SK-N-SH (cell line): Measurements from ENCODE around the gene RGS9. TPM values are rescaled to one million over a fixed set of nuclear protein-coding genes. Genes with fewer than 3 reads are reported as not detected.

ENCODE experiments used
- CTCF ChIA-PET: fragments of 300-600, 350-600 bp; formaldehyde crosslinking; extraction: SDS; loops from one replicate; lab custom pipeline; 2021; lab: Yijun Ruan, JAX
- POLR2A ChIA-PET: fragments of 350-600 bp; sonication (Branson Sonifier 250); formaldehyde crosslinking; extraction: SDS; loops from one replicate; lab custom pipeline; 2020; ENCODE audit warnings: antibody characterized with exemption, inconsistent platforms; lab: Yijun Ruan, JAX
- DNase-seq: peaks from one replicate; pipeline ENCODE4 v3.0.0; 2012
- H2AFZ ChIP-seq: fragments of 200-600 bp; sonication (generic); 2 replicates; pipeline ENCODE4 v1.8.1; 2016; ENCODE audit warnings: antibody characterized with exemption, mild to moderate bottlenecking, low read depth
- H3F3A ChIP-seq: fragments of 200-600 bp; sonication (generic); replicated peaks from 2 replicates; pipeline ENCODE3; 2016; ENCODE audit warnings: antibody characterized with exemption, mild to moderate bottlenecking; ENCODE audit not compliant: insufficient read depth
- H3K27ac ChIP-seq, 2 experiments: fragments of 200-500 bp in 1 of 2; fragments of 200-600 bp in 1 of 2; sonication (Bioruptor generic) in 1 of 2; sonication (generic), shearing (Covaris generic) in 1 of 2; 2 replicates each; pipeline versions ENCODE4 v1.5.1 to v1.6.1; 2014 to 2016; ENCODE audit warnings: low read depth in 2 of 2, inconsistent platforms in 1 of 2, low read length in 1 of 2, mild to moderate bottlenecking in 1 of 2, mixed read lengths in 1 of 2
- H3K27me3 ChIP-seq: fragments of 200-600 bp; sonication (generic), shearing (Covaris generic); 2 replicates; pipeline ENCODE4 v1.6.1; 2016; ENCODE audit warnings: mixed run types; ENCODE audit not compliant: insufficient read depth
- H3K36me3 ChIP-seq, 2 experiments: fragments of 200-500 bp in 1 of 2; fragments of 200-600 bp in 1 of 2; sonication (Bioruptor generic) in 1 of 2; sonication (generic) in 1 of 2; replicated peaks in 1 of 2; 2 replicates each; pipeline versions ENCODE3 to v1.5.1; 2014 to 2016; ENCODE audit warnings: low read length in 1 of 2, mild to moderate bottlenecking in 1 of 2; ENCODE audit not compliant: insufficient read depth in 2 of 2, control insufficient read depth in 1 of 2
- H3K4me1 ChIP-seq, 2 experiments: fragments of 200-500 bp in 1 of 2; fragments of 200-600 bp in 1 of 2; sonication (Bioruptor generic) in 1 of 2; sonication (generic), shearing (Covaris generic) in 1 of 2; 2 replicates each; pipeline versions ENCODE4 v1.5.1 to v1.6.1; 2014 to 2016; ENCODE audit warnings: low read depth in 1 of 2, low read length in 1 of 2, mixed run types in 1 of 2; ENCODE audit not compliant: insufficient read depth in 2 of 2, control insufficient read depth in 1 of 2
- H3K4me2 ChIP-seq: fragments of 200-600 bp; sonication (generic), shearing (Covaris generic); 2 replicates; pipeline ENCODE4 v1.6.1; 2017; ENCODE audit warnings: mixed run types
- H3K4me3 ChIP-seq, 2 experiments: fragments of 200-500 bp in 1 of 2; fragments of 200-600 bp in 1 of 2; sonication (Bioruptor generic) in 1 of 2; sonication (generic), shearing (Covaris generic) in 1 of 2; 2 replicates each; pipeline versions ENCODE4 v1.5.1 to v1.8.1; 2014 to 2016; ENCODE audit warnings: low read depth in 2 of 2, inconsistent platforms in 1 of 2, low read length in 1 of 2, mild to moderate bottlenecking in 1 of 2, mixed read lengths in 1 of 2, moderate library complexity in 1 of 2
- H3K79me2 ChIP-seq: fragments of 200-600 bp; sonication (generic); 2 replicates; pipeline ENCODE4 v1.8.1; 2017; ENCODE audit warnings: mild to moderate bottlenecking; ENCODE audit not compliant: insufficient read depth
- H3K9ac ChIP-seq: fragments of 200-600 bp; sonication (generic); 2 replicates; pipeline ENCODE4 v1.6.1; 2017; ENCODE audit warnings: mixed run types
- H3K9me2 ChIP-seq: fragments of 200-600 bp; sonication (generic); 2 replicates; pipeline ENCODE4 v1.6.1; 2017; ENCODE audit warnings: mixed run types
- H3K9me3 ChIP-seq: fragments of 200-600 bp; sonication (generic); 2 replicates; pipeline ENCODE4 v1.6.1; 2017; ENCODE audit warnings: mixed run types, mild to moderate bottlenecking, moderate library complexity
- H4K20me1 ChIP-seq: fragments of 200-600 bp; sonication (generic); 2 replicates; pipeline ENCODE4 v1.6.1; 2017; ENCODE audit warnings: mild to moderate bottlenecking, mixed run types; ENCODE audit not compliant: insufficient read depth
- EZH2phosphoT487 ChIP-seq: fragments of 200-600 bp; sonication (generic); IDR thresholded peaks from 2 replicates; pipeline ENCODE4 v1.6.1; 2017; ENCODE audit warnings: low read depth, mixed run types, mild to moderate bottlenecking, antibody characterized with exemption, moderate library complexity, borderline replicate concordance
- FOSL2 ChIP-seq: IDR thresholded peaks from 2 replicates; pipeline ENCODE4 v1.4.0; 2012; ENCODE audit warnings: low read depth, mild to moderate bottlenecking, moderate library complexity, borderline replicate concordance
- FOXJ3 ChIP-seq: sonication (generic); formaldehyde crosslinking; IDR thresholded peaks from 2 replicates; pipeline ENCODE4 v1.5.1; 2020; ENCODE audit warnings: mild to moderate bottlenecking, missing genetic modification reagents
- FOXM1 ChIP-seq: IDR thresholded peaks from 2 replicates; pipeline ENCODE4 v1.4.0; 2012; ENCODE audit warnings: low read depth, mild to moderate bottlenecking
- NFIC ChIP-seq: IDR thresholded peaks from 2 replicates; pipeline ENCODE4 v1.4.0; 2012; ENCODE audit warnings: borderline replicate concordance
- NRF1 ChIP-seq: IDR thresholded peaks from 2 replicates; pipeline ENCODE4 v1.6.1; 2012; ENCODE audit warnings: low read depth, mild to moderate bottlenecking, low read length
- POLR2AphosphoS5 ChIP-seq: IDR thresholded peaks from 2 replicates; pipeline ENCODE4 v1.6.1; 2012; ENCODE audit warnings: low read depth, low read length
- RAD21 ChIP-seq: IDR thresholded peaks from 2 replicates; pipeline ENCODE4 v1.6.1; 2012; ENCODE audit warnings: mild to moderate bottlenecking, low read length
- RCOR1 ChIP-seq: fragments of 150-350 bp; IDR thresholded peaks from 2 replicates; pipeline ENCODE4 v1.6.1; 2017; ENCODE audit warnings: antibody characterized with exemption, low read length
- RXRA ChIP-seq: IDR thresholded peaks from 2 replicates; pipeline ENCODE4 v1.4.0; 2012; ENCODE audit warnings: low read depth, mild to moderate bottlenecking, borderline replicate concordance
- TAF1 ChIP-seq: IDR thresholded peaks from 2 replicates; pipeline ENCODE4 v1.6.1; 2012; ENCODE audit warnings: low read depth, mild to moderate bottlenecking, low read length, moderate library complexity, borderline replicate concordance
- YY1 ChIP-seq: IDR thresholded peaks from 2 replicates; pipeline ENCODE4 v1.4.0; 2012; ENCODE audit warnings: low read depth, mild to moderate bottlenecking
- WGBS: methylation state at CpG from one replicate; pipeline ENCODE4 v1.1.6; 2017; ENCODE audit warnings: low lambda C conversion rate; 5-methylcytosine and 5-hydroxymethylcytosine counted together
- polyA plus RNA-seq, 3 experiments: library from polyadenylated mRNA; depleted of rRNA; stranded (reverse); fragments of >200 nt; gene quantifications; 2 replicates each; pipeline ENCODE4 v1.2.3, GENCODE V29; 2012
- TF ChIP-seq, protein P1 (sequence below): fragments of 150-350 bp; IDR thresholded peaks from 2 replicates; pipeline ENCODE4 v1.6.1; 2016; ENCODE audit warnings: mild to moderate bottlenecking, low read depth, low read length
- TF ChIP-seq, protein P2 (sequence below): fragments of 150-350 bp; IDR thresholded peaks from 2 replicates; pipeline ENCODE4 v1.6.1; 2017; ENCODE audit warnings: antibody characterized with exemption, low read length, low read depth, borderline replicate concordance
- TF ChIP-seq, protein P3 (sequence below): IDR thresholded peaks from 2 replicates; pipeline ENCODE4 v1.4.0; 2012; ENCODE audit warnings: low read depth

RGS9 gene
- polyA plus RNA-seq, 1 of the 3 experiments (the other 2 are of a cell fraction) = 1.4 TPM

DNA sequence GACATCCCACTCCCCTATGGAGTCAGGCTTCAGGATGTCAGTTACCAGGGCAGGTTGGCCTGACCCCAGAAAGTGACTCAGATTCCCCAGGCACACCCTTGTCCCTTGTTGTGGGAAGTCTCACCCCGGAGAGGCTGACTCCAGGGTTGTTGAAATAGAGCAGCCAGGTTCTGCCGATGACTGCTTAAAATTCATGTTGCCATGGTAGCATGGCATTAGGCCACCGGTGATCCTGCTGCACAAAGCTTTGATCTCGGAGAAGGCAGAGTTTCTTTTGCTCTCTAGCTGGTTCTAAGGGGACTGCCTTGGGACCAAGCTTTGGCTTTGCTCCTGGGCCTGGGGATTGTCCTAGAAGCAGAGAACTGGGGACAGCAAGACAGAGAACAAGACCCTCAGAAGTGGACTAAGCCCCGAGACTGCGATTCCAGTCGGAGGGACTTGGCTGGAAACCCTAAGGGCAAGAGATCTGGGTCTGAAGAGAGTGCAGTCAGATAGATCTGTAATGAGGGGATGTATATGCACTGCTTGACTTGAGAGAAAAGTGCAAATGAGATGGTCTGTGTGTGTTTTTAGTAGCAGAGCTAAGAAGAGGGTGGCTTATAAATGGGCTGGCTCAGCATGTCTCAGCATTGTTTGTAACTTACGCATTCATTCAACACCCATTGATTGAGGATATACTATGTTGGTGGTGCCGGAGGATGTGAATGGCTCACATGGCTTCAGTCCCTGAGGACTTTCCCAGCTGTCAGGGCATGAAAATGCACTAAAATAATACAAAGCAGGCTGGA is 106.9 kb downstream of the RGS9 start (continued):
- TF ChIP-seq NFIC = no peak

DNA sequence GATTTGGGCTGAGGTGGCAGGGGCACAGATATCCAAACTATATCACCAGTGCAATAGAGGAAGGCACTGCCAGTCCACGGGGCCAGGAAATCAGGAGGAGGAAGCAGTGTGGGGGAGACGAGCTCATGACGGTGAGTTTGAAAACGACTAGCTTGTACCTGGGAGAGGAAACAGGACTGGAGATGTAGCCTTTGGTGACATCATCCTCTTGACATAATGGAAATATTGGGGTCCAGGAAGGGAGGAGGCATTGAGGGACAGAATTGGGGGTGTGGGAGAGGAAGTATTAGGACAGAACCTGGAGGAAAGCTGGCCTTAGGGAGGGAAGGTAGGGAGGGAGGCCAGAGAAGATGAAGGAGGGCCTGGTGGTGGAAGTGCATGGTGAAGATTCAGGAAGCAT is 109.1 kb downstream of the RGS9 start:
- ChIA-PET CTCF (interaction anchor here (0.6 to 6.3 kb wide), 3 partner anchors 12 to 918 kb away, joined by 3 to 36 read pairs (median 4); no protein-coding TSS in a partner anchor), POLR2A (no interaction called here)
- WGBS = 68% methylated on average over 4 of the region's 4 CpGs
- no peaks in the 10 kb centered on the region for H4K20me1 ChIP-seq
- no peak overlapping the region for H2AFZ ChIP-seq
- peaks cover 0 to 4% of the 10 kb centered on the region in 2 experiments; a peak in 1 of 4 replicates for H3K4me1 ChIP-seq
- no peak overlapping the region for H3K4me2 ChIP-seq
- TF ChIP-seq FOSL2 (no peak), POLR2AphosphoS5 (no peak), FOXM1 (no peak)
- TF ChIP-seq, protein P1, sequence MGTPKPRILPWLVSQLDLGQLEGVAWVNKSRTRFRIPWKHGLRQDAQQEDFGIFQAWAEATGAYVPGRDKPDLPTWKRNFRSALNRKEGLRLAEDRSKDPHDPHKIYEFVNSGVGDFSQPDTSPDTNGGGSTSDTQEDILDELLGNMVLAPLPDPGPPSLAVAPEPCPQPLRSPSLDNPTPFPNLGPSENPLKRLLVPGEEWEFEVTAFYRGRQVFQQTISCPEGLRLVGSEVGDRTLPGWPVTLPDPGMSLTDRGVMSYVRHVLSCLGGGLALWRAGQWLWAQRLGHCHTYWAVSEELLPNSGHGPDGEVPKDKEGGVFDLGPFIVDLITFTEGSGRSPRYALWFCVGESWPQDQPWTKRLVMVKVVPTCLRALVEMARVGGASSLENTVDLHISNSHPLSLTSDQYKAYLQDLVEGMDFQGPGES = no peak
- no peaks in the 10 kb centered on the region for H3K79me2 ChIP-seq
- no peaks in the 10 kb centered on the region for H3K9me2 ChIP-seq
- H3K27me3 ChIP-seq = no peaks in the 10 kb centered on the region; the same call in 1 of the 2 replicates
- no peak overlapping the region for H3K27ac ChIP-seq
- no peak overlapping the region for H3K4me3 ChIP-seq
- H3K9ac ChIP-seq = no peak overlapping the region
- DNase-seq = no peak
- H3F3A ChIP-seq = no peaks in the 10 kb centered on the region
- H3K36me3 ChIP-seq = no peaks in the 10 kb centered on the region
- H3K9me3 ChIP-seq = no peaks in the 10 kb centered on the region

DNA sequence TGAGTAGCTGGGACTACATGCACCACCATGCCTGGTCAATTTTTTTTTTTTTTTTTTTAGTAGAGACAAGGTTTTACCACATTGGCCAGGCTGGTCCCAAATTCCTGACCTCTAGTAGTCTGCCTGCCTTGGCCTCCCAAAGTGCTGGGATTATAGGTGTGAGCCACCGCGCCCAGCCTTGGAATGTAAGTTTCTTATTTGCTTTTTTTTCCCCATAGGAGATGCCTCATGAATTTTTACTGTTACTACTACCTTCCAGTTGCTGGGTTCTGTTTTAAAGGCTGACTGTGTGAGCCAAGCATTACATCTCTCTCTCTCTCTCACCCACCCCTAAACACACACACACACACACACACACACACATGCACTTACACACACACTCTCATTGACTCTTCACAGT is 112.6 kb downstream of the RGS9 start:
- CTCF ChIA-PET = interaction anchor here (4.8 to 6.3 kb wide), 2 partner anchors 18 kb away, joined by 23 to 36 read pairs; no protein-coding TSS in a partner anchor
- POLR2A ChIA-PET = no interaction called here
- H3K36me3 ChIP-seq = no peaks in the 10 kb centered on the region
- H3K9me2 ChIP-seq = no peaks in the 10 kb centered on the region
- no peak overlapping the region for H3K4me3 ChIP-seq
- no peak overlapping the region for H3K4me2 ChIP-seq
- no peaks in the 10 kb centered on the region for H3K79me2 ChIP-seq
- H2AFZ ChIP-seq = no peak overlapping the region
- H4K20me1 ChIP-seq = no peaks in the 10 kb centered on the region
- no peaks in the 10 kb centered on the region for H3F3A ChIP-seq
- 86% methylated on average over 2 of the region's 2 CpGs for WGBS
- no peaks in the 10 kb centered on the region for H3K9me3 ChIP-seq
- H3K4me1 ChIP-seq = no peaks in the 10 kb centered on the region
- TF ChIP-seq YY1 (no peak), FOXJ3 (CRISPR knock-in tag) (no peak), RAD21 (no peak), NFIC (no peak), EZH2phosphoT487 (no peak), TAF1 (no peak), RCOR1 (no peak), RXRA (no peak), NRF1 (no peak)
- TF ChIP-seq, protein P2, sequence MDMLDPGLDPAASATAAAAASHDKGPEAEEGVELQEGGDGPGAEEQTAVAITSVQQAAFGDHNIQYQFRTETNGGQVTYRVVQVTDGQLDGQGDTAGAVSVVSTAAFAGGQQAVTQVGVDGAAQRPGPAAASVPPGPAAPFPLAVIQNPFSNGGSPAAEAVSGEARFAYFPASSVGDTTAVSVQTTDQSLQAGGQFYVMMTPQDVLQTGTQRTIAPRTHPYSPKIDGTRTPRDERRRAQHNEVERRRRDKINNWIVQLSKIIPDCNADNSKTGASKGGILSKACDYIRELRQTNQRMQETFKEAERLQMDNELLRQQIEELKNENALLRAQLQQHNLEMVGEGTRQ = no peak
- TF ChIP-seq, protein P3, sequence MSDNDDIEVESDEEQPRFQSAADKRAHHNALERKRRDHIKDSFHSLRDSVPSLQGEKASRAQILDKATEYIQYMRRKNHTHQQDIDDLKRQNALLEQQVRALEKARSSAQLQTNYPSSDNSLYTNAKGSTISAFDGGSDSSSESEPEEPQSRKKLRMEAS = no peak
- TF ChIP-seq, all 33 proteins: peak for 0
- peaks cover 5% of the 10 kb centered on the region; the same call in 1 of the 2 replicates for H3K27me3 ChIP-seq
- no peak overlapping the region for H3K27ac ChIP-seq
- no peak for DNase-seq
- no peak overlapping the region for H3K9ac ChIP-seq
